MM.1S (cell line): Measurements from ENCODE around the gene SMKR1.

Experiments used
- CTCF ChIP-seq: fragments of 300-600 bp; sonication (generic); IDR thresholded peaks from 2 replicates; pipeline ENCODE4 v1.5.1; 2016; ENCODE audit warnings: antibody characterized with exemption, low read length, mixed read lengths
- EZH2 ChIP-seq: fragments of 300-600 bp; sonication (generic); optimal IDR thresholded peaks from 2 replicates; pipeline ENCODE3; 2017; ENCODE audit warnings: low read depth, mild to moderate bottlenecking, antibody characterized with exemption, low read length, mixed read lengths
- EZH2phosphoT487 ChIP-seq: fragments of 300-600 bp; sonication (generic); IDR thresholded peaks from 2 replicates; pipeline ENCODE4 v1.6.1; 2018; ENCODE audit warnings: antibody characterized with exemption, low read length

GRCh38 chr7:129544700-129545099 lies 42.4 kb downstream of the SMKR1 start:
- TF ChIP-seq CTCF (no peak), EZH2phosphoT487 (no peak), EZH2 (no peak)
